ENCODE measurements around the gene DAND5. TPM values are rescaled to one million over a fixed set of nuclear protein-coding genes. Genes with fewer than 3 reads are reported as not detected.

Gene DAND5
- 0.11 TPM in 1 of 2 replicates, not detected in the other for total RNA-seq

GRCh38 chr19:12969292-12969988 is at the start of gene DAND5:
TSS of gene DAND5 (plus strand) at chr19:12969576. CDS start at chr19:12969661, 85 bp downstream.

GRCh38 chr19:12933287-12934072 is 35.9 kb upstream of the DAND5 start, which contains the start of gene FARSA:
TSS of gene FARSA (minus strand) at chr19:12933711. CDS start at chr19:12933696, 15 bp downstream.

GRCh38 chr19:12937927-12938778 is 31.2 kb upstream of the DAND5 start, which contains the start of gene CALR:
TSS of gene CALR (plus strand) at chr19:12938609. CDS start at chr19:12938680, 71 bp downstream.

GRCh38 chr19:12945479-12946091 is 23.8 kb upstream of the DAND5 start, which contains the start of gene RAD23A:
TSS of gene RAD23A (plus strand) at chr19:12945862. CDS start at chr19:12945949, 87 bp downstream.

GRCh38 chr19:12956446-12957388 is 12.7 kb upstream of the DAND5 start, which contains the start of gene GADD45GIP1:
TSS of gene GADD45GIP1 (minus strand) at chr19:12957223. CDS start at chr19:12957212, 11 bp downstream.

GRCh38 chr19:12994701-12995595 is 25.6 kb downstream of the DAND5 start, which contains the start of gene NFIX:
TSS of gene NFIX (plus strand) at chr19:12995475. CDS start at chr19:12995838, 363 bp downstream.

Small RNA genes within 50 kb of the gene (small RNA-seq; reads per million reads assigned to genes)
- gene MIR5695 = 0.76 reads per million, percentile 29 among the genes with 10 or more reads in this experiment
- gene MIR6515 = not detected

Other genes starting within 250 kb of the DAND5 start
- 40.3 and 44.4 TPM in 2 replicates for gene TNPO2, start 245.6 kb upstream of the DAND5 start, total RNA-seq
- 122 and 133 TPM in 2 replicates for gene TRIR, start 234.9 kb upstream of the DAND5 start, total RNA-seq
- gene GET3, start 232.1 kb upstream of the DAND5 start, total RNA-seq = 75.5 and 78.6 TPM in 2 replicates
- gene BEST2, start 217.8 kb upstream of the DAND5 start, total RNA-seq = not detected in 2 replicates
- 17.4 and 17.8 TPM in 2 replicates for gene HOOK2, start 194.0 kb upstream of the DAND5 start, total RNA-seq
- 137 and 196 TPM in 2 replicates for gene JUNB, start 178.1 kb upstream of the DAND5 start, total RNA-seq
- 169 and 213 TPM in 2 replicates for gene PRDX2, start 167.8 kb upstream of the DAND5 start, total RNA-seq
- not detected in 2 replicates for gene THSD8, start 167.5 kb upstream of the DAND5 start, total RNA-seq
- 13.2 and 14.3 TPM in 2 replicates for gene RNASEH2A, start 163.0 kb upstream of the DAND5 start, total RNA-seq
- gene RTBDN, start 135.0 kb upstream of the DAND5 start, total RNA-seq = not detected in 2 replicates
- 0.11 and 0.13 TPM in 2 replicates for gene MAST1, start 131.1 kb upstream of the DAND5 start, total RNA-seq
- gene DNASE2, start 88.1 kb upstream of the DAND5 start, total RNA-seq = 33.2 and 36.1 TPM in 2 replicates
- gene KLF1, start 82.4 kb upstream of the DAND5 start, total RNA-seq = not detected in 2 replicates
- gene GCDH, start 78.4 kb upstream of the DAND5 start, total RNA-seq = 21.2 and 26.3 TPM in 2 replicates
- 0.22 TPM in 1 of 2 replicates, not detected in the other for gene SYCE2, start 50.3 kb upstream of the DAND5 start, total RNA-seq
- 28.4 and 31.1 TPM in 2 replicates for gene FARSA, start 35.9 kb upstream of the DAND5 start, total RNA-seq
- gene CALR, start 31.0 kb upstream of the DAND5 start, total RNA-seq = 2,132 and 2,659 TPM in 2 replicates
- gene RAD23A, start 23.7 kb upstream of the DAND5 start, total RNA-seq = 49.3 and 58.9 TPM in 2 replicates
- 23.0 and 23.5 TPM in 2 replicates for gene GADD45GIP1, start 12.4 kb upstream of the DAND5 start, total RNA-seq
- gene NFIX, start 25.9 kb downstream of the DAND5 start, total RNA-seq = 137 and 150 TPM in 2 replicates
- gene LYL1, start 133.3 kb downstream of the DAND5 start, total RNA-seq = 1.3 and 1.4 TPM in 2 replicates
- gene TRMT1, start 147.2 kb downstream of the DAND5 start, total RNA-seq = 18.8 and 21.3 TPM in 2 replicates
- 37.5 and 39.7 TPM in 2 replicates for gene NACC1, start 148.7 kb downstream of the DAND5 start, total RNA-seq
- gene STX10, start 180.8 kb downstream of the DAND5 start, total RNA-seq = 49.4 and 55.1 TPM in 2 replicates
- 20.3 and 37.6 TPM in 2 replicates for gene IER2, start 180.8 kb downstream of the DAND5 start, total RNA-seq

Data from articular chondrocyte of knee joint (primary cell).